Spleen (tissue), 7 donors: ENCODE results near the gene KCNH3.

Experiments
- POLR2A ChIP-seq, 3 donors: fragments of 450-650 bp; IDR thresholded peaks; one replicate each; pipeline ENCODE4 v1.5.1; 2017; ENCODE audit warnings: antibody characterized with exemption in 3 of 3, mild to moderate bottlenecking in 1 of 3
- POLR2AphosphoS5 ChIP-seq, 3 donors: sonication (generic); formaldehyde crosslinking; IDR thresholded peaks; one replicate each; pipeline ENCODE4 v1.5.1; 2017; ENCODE audit warnings: antibody characterized with exemption in 3 of 3
- TF ChIP-seq, protein P1 (sequence below), 11 experiments: fragments of 200-600 bp in 7 of 11; fragments of 450-650 bp in 4 of 11; sonication (generic) in 4 of 11; IDR thresholded peaks in 8 of 11; conservative IDR thresholded peaks in 3 of 11; 1 replicate in 7 of 11; 2 replicates in 4 of 11; pipeline versions ENCODE4 v1.4.0 to v1.8.0; 2016 to 2021; ENCODE audit warnings: antibody characterized with exemption in 11 of 11, inconsistent platforms in 4 of 11, mild to moderate bottlenecking in 1 of 11
- donor health status: DM: no; HTN: no; CAD: no; lungs with moderate emphysema.
- donor health status: DM: no; HTN: no; CAD: no.
- donor health status: DM: no; HTN: no; CAD: no.

DNA sequence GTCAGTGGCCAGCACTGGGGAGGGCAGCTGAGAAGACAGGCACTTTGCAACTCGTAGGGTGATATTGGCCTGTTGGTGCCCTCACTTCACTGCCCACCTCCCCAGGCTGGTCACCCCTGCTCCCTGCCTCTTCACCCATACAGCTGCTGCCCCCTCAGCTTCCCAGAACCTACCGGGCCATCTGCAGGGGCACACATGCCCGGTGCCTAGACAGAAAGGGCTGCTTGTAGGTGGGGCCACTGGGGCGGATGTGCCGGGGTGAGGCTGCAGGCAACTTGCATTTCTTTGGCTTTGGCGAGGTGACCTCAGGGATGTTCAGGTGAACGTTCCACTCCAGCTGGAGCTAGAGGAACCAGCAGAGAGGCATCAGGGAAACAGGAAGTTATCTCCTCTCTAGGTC lies 49.5 kb downstream of the KCNH3 start:
- no peak for TF ChIP-seq POLR2A (IDR thresholded peaks at IDR 0.05)
- TF ChIP-seq POLR2AphosphoS5 (IDR thresholded peaks at IDR 0.05), result no peak
- TF ChIP-seq, protein P1, sequence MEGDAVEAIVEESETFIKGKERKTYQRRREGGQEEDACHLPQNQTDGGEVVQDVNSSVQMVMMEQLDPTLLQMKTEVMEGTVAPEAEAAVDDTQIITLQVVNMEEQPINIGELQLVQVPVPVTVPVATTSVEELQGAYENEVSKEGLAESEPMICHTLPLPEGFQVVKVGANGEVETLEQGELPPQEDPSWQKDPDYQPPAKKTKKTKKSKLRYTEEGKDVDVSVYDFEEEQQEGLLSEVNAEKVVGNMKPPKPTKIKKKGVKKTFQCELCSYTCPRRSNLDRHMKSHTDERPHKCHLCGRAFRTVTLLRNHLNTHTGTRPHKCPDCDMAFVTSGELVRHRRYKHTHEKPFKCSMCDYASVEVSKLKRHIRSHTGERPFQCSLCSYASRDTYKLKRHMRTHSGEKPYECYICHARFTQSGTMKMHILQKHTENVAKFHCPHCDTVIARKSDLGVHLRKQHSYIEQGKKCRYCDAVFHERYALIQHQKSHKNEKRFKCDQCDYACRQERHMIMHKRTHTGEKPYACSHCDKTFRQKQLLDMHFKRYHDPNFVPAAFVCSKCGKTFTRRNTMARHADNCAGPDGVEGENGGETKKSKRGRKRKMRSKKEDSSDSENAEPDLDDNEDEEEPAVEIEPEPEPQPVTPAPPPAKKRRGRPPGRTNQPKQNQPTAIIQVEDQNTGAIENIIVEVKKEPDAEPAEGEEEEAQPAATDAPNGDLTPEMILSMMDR (IDR thresholded peaks at IDR 0.05 in 8 of 11, conservative IDR thresholded peaks at IDR 0.05 in 3 of 11), result no peak
